Ovary (tissue), 9 donors: ENCODE data around the gene MAJIN. TPM values are rescaled to one million over a fixed set of nuclear protein-coding genes. Genes with fewer than 3 reads are reported as not detected.

Source experiments
- DNase-seq, 5 donors: peaks; one replicate each; pipeline ENCODE4 v3.0.0-alpha.2; 2019 to 2020
- H3K27ac ChIP-seq, 2 donors: fragments of 200-600 bp; one replicate each; pipeline versions ENCODE4 v1.5.1 to v1.8.0; 2019 to 2022
- H3K27me3 ChIP-seq: fragments of 200-600 bp; one replicate; pipeline ENCODE4 v1.8.0; 2022
- H3K36me3 ChIP-seq: fragments of 200-600 bp; sonication (generic); one replicate; pipeline ENCODE4 v1.5.1; 2019
- H3K4me1 ChIP-seq: one replicate; pipeline ENCODE4 v1.8.1; 2013; ENCODE audit warnings: mild to moderate bottlenecking, moderate library complexity; ENCODE audit not compliant: insufficient read depth
- H3K4me3 ChIP-seq: fragments of 200-600 bp; sonication (generic); one replicate; pipeline ENCODE4 v1.5.1; 2017
- H3K9me3 ChIP-seq, 2 donors: fragments of 200-600 bp in 1 of 2; sonication (generic) in 1 of 2; one replicate each; pipeline versions ENCODE4 v1.5.1 to v1.8.1; 2013 to 2019; ENCODE audit warnings: mild to moderate bottlenecking in 1 of 2, moderate library complexity in 1 of 2
- CTCF ChIP-seq, 3 donors: fragments of 450-650 bp in 2 of 3; fragments of 200-600 bp in 1 of 3; IDR thresholded peaks; one replicate each; pipeline versions ENCODE4 v1.5.1 to v1.8.0; 2016 to 2022; ENCODE audit warnings: antibody characterized with exemption in 3 of 3, mild to moderate bottlenecking in 1 of 3
- EP300 ChIP-seq: sonication (generic); formaldehyde crosslinking; IDR thresholded peaks from one replicate; pipeline ENCODE4 v1.6.1; 2017; ENCODE audit warnings: antibody characterized with exemption
- POLR2A ChIP-seq: fragments of 450-650 bp; IDR thresholded peaks from one replicate; pipeline ENCODE4 v1.6.1; 2017; ENCODE audit warnings: antibody characterized with exemption, mild to moderate bottlenecking, moderate library complexity
- WGBS, 3 donors: extraction: QIAGEN DNeasy Blood & Tissue Kit in 1 of 3; methylation state at CpG; one replicate each; pipeline versions ENCODE4 v1.1.5 to v1.1.7; 2013 to 2017; 5-methylcytosine and 5-hydroxymethylcytosine counted together
- intact Hi-C, 4 donors: fragments of 100-400 bp; cut with DNase I; formaldehyde crosslinking; loops; one replicate each; pipeline versions ENCODE4 v1.11.0 to v1.15.1; 2022 to 2023
- polyA plus RNA-seq, 2 donors: library from polyadenylated mRNA; stranded (reverse); fragments of 200-250 nt in 1 of 2; fragments of 350-450 nt in 1 of 2; fragmentation: Illumina TruSeq in 1 of 2; extraction: RNeasy Lipid Tissue Mini Kit (QIAGEN cat#74804) in 1 of 2; gene quantifications; one replicate each; pipeline ENCODE4 v1.2.3, GENCODE V29; 2013 to 2014
- total RNA-seq, 7 donors: library from RNA; depleted of rRNA in 2 of 7; stranded (reverse); fragments of >200 nt in 2 of 7; fragmentation: NEBNext Ultra II Directional in 3 of 7; extraction: Animal tissue kit (Norgen Biotek cat#: 25700) in 3 of 7; gene quantifications; one replicate each; pipeline versions ENCODE4 v1.1.0 to v1.2.4, GENCODE V29; 2016 to 2023
- donor health status: DM: no; HTN: no; CAD: no; lungs with moderate emphysema.
- donor health status: DM: no; HTN: no; CAD: no.
- donor health status: Bipolar disorder and iron deficiency.
- donor health status: DM: yes; HTN: yes; CAD: no.
- donor health status: DM: no; HTN: no; CAD: no.
- donor health status: DM: yes; HTN: yes; CAD: no.

Gene MAJIN
- total and polyA plus RNA-seq, 9 donors, result 0.46 TPM; not detected in 8

- DNase-seq, result no peak
- TF ChIP-seq POLR2A, result no peak
- TF ChIP-seq EP300, result no peak
- no peak for TF ChIP-seq CTCF (IDR thresholded peaks at IDR 0.05)
- intact Hi-C loops, result no loop called here
- Histone ChIP-seq H3K27ac (no peak overlapping the region), H3K4me3 (no peak overlapping the region), H3K9me3 (no peaks in the 10 kb centered on the region), H3K36me3 (no peaks in the 10 kb centered on the region), H3K4me1 (no peaks in the 10 kb centered on the region), H3K27me3 (no peaks in the 10 kb centered on the region)
- WGBS, 3 donors, result 85 to 87% (median 86%) methylated on average over 14 of the region's 14 CpGs
Observed at GRCh38 chr11:64900263-64900678, 71.6 kb downstream of the MAJIN start.

- 91 to 95% (median 91%) methylated on average over 19 of the region's 19 CpGs for WGBS, 3 donors
- Histone ChIP-seq H3K9me3 (no peaks in the 10 kb centered on the region), H3K27me3 (no peaks in the 10 kb centered on the region), H3K36me3 (no peaks in the 10 kb centered on the region), H3K27ac (no peak overlapping the region), H3K4me3 (no peak overlapping the region), H3K4me1 (no peaks in the 10 kb centered on the region)
- DNase-seq, result no peak
- intact Hi-C loops, result no loop called here
- TF ChIP-seq EP300 (no peak), POLR2A (no peak), CTCF (IDR thresholded peaks at IDR 0.05) (no peak)
Observed at GRCh38 chr11:64898541-64898940, 73.4 kb downstream of the MAJIN start.

GRCh38 chr11:64898076-64898445 lies 73.8 kb downstream of the MAJIN start:
- no peaks in the 10 kb centered on the region for H3K27me3 ChIP-seq
- intact Hi-C loops, result no loop called here
- no peak overlapping the region for H3K27ac ChIP-seq
- DNase-seq, result no peak
- no peaks in the 10 kb centered on the region for H3K4me1 ChIP-seq
- WGBS, 3 donors, result 88 to 97% (median 94%) methylated on average over 9 of the region's 9 CpGs
- TF ChIP-seq POLR2A (no peak), CTCF (IDR thresholded peaks at IDR 0.05) (no peak), EP300 (no peak)
- H3K36me3 ChIP-seq, result no peaks in the 10 kb centered on the region
- no peaks in the 10 kb centered on the region for H3K9me3 ChIP-seq
- H3K4me3 ChIP-seq, result no peak overlapping the region

- H3K36me3 ChIP-seq, result no peaks in the 10 kb centered on the region
- 85 to 95% (median 85%) methylated on average over 17 to 19 of the region's 19 CpGs for WGBS, 3 donors
- intact Hi-C loops, result no loop called here
- H3K4me1 ChIP-seq, result no peaks in the 10 kb centered on the region
- H3K9me3 ChIP-seq, result no peaks in the 10 kb centered on the region
- no peak for DNase-seq
- H3K27me3 ChIP-seq, result no peaks in the 10 kb centered on the region
- no peak overlapping the region for H3K4me3 ChIP-seq
- TF ChIP-seq POLR2A (no peak), CTCF (IDR thresholded peaks at IDR 0.05) (no peak), EP300 (no peak)
- H3K27ac ChIP-seq, result no peak overlapping the region
Observed at GRCh38 chr11:64897381-64898075, 74.4 kb downstream of the MAJIN start.
